Upper lobe of right lung (tissue), 1 donor: Measurements from ENCODE around the gene STK39. TPM values are rescaled to one million over a fixed set of nuclear protein-coding genes. Genes with fewer than 3 reads are reported as not detected.

Experiments
- ATAC-seq: fragments of 200-7000 bp; cut with Tn5 transposase; one replicate; pipeline ENCODE4 v1.9.1; 2020; ENCODE audit warnings: mild to moderate bottlenecking, moderate library complexity
- DNase-seq: peaks from one replicate; pipeline ENCODE4 v3.0.0-alpha.2; 2020
- H3K27ac ChIP-seq: fragments of 200-600 bp; one replicate; pipeline ENCODE4 v1.8.0; 2022
- H3K27me3 ChIP-seq: fragments of 200-600 bp; one replicate; pipeline ENCODE4 v1.8.0; 2022; ENCODE audit warnings: mild to moderate bottlenecking
- H3K36me3 ChIP-seq: fragments of 200-600 bp; one replicate; pipeline ENCODE4 v1.8.0; 2022
- H3K4me1 ChIP-seq: fragments of 200-600 bp; one replicate; pipeline ENCODE4 v1.8.0; 2022
- H3K4me3 ChIP-seq: fragments of 200-600 bp; one replicate; pipeline ENCODE4 v1.8.0; 2022; ENCODE audit warnings: mild to moderate bottlenecking
- H3K9me3 ChIP-seq: fragments of 200-600 bp; one replicate; pipeline ENCODE4 v1.8.0; 2022
- CTCF ChIP-seq: fragments of 200-600 bp; IDR thresholded peaks from one replicate; pipeline ENCODE4 v1.8.0; 2022; ENCODE audit warnings: antibody characterized with exemption
- intact Hi-C: fragments of 100-400 bp; cut with DNase I; formaldehyde crosslinking; loops from one replicate; pipeline ENCODE4 v1.11.0; 2022
- total RNA-seq: library from RNA; stranded (reverse); fragmentation: NEBNext Ultra II Directional; extraction: Animal tissue kit (Norgen Biotek cat#: 25700); gene quantifications from one replicate; pipeline ENCODE4 v1.2.1, GENCODE V29; 2021
- donor health status: DM: no; HTN: yes; CAD: no; lungs with severe emphysema.

STK39 gene
- total RNA-seq, 1 donor from 2014 or later, result 13.2 TPM

DNA sequence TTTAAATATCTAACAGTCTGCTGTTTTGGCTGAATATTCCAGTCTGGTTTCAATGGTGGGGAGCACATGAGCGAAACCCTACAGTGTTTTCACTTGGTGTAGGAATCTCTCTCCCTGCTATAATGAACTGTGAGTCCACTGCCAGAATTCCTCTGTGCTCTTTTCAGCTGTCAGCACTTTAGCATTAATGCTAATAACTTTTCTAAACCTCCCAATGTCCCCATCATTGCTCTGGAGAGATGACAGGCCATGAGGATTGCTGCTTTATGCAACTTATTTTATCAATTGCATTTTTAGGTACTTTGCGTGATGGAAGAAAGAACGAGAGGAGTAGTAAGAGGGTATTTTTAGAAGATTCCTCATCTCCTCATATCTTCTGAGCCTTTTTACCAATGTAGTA, 25.3 kb downstream of the STK39 start:
- no peak for TF ChIP-seq CTCF
- no peaks in the 10 kb centered on the region for H3K9me3 ChIP-seq
- intact Hi-C loops, result no loop called here
- H3K36me3 ChIP-seq, result no peaks in the 10 kb centered on the region
- no peak overlapping the region for H3K4me3 ChIP-seq
- DNase-seq, result no peak
- H3K27me3 ChIP-seq, result no peaks in the 10 kb centered on the region
- no peak for ATAC-seq
- H3K4me1 ChIP-seq, result no peaks in the 10 kb centered on the region
- no peak overlapping the region for H3K27ac ChIP-seq

DNA sequence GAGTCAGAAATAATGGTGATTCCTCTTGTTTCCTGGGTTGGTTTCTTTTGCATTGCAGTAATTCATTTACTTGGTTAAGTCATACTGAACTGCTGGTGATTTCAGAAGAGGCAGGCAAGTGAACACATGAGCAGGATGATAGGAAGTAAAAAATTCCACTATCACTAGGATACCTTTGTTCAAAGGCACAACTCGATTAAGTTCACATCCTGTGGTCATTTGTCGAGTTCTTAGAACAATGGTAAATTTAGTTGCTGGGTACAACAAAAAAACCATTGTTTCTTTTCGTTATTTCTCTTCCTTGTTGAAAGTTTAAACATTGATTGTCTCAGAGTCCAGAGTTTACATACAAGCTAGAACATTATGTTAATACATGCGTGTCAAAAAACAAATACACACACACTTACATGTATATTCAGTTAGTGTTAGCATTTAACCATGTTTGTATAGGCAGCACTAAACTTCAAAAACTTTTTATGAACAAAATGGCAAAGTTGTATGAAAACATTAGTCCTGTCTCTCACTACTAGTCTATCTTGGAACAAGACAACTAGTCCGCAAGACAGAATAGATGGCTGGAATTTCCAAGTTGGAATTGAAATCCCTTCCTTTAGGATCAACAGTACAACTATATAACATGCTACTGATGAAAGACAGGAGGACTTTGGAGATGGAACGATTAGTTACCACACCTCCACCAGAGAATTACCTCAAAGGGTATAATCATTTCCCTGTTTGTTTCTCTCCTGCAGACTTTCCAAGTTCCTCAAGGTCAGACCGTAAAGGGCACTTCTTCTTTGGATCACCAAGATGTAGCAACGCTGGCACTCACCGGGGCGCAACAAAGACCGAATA, 26.2 kb downstream of the STK39 start:
- H3K9me3 ChIP-seq, result no peaks in the 10 kb centered on the region
- H3K4me3 ChIP-seq, result no peak overlapping the region
- H3K4me1 ChIP-seq, result no peaks in the 10 kb centered on the region
- intact Hi-C loops, result no loop called here
- no peak for DNase-seq
- no peak overlapping the region for H3K27ac ChIP-seq
- no peaks in the 10 kb centered on the region for H3K27me3 ChIP-seq
- no peak for TF ChIP-seq CTCF
- no peaks in the 10 kb centered on the region for H3K36me3 ChIP-seq
- ATAC-seq, result no peak

DNA sequence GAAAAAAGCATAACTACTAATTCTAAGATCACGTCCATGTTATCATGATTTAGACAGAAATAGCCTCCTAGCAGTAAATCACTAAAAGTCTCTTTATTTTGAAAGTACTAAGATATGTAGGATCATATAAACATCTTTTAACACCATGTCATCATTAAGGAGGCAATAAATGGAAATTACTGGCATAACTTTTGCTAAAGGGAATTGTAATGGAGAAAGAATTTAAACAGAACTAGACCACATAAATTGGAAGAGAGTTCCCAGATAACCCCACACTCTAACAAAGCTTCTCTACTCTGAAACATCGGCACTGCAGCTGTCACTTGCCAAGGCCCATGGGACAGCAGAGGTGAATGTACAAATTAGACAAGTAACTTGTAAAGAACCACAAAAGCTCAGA, 29.5 kb downstream of the STK39 start:
- Histone ChIP-seq H3K36me3 (no peaks in the 10 kb centered on the region), H3K27ac (no peak overlapping the region), H3K27me3 (no peaks in the 10 kb centered on the region), H3K9me3 (no peaks in the 10 kb centered on the region), H3K4me1 (no peaks in the 10 kb centered on the region), H3K4me3 (no peak overlapping the region)
- intact Hi-C loops, result no loop called here
- TF ChIP-seq CTCF, result no peak
- DNase-seq, result no peak
- ATAC-seq, result no peak

DNA sequence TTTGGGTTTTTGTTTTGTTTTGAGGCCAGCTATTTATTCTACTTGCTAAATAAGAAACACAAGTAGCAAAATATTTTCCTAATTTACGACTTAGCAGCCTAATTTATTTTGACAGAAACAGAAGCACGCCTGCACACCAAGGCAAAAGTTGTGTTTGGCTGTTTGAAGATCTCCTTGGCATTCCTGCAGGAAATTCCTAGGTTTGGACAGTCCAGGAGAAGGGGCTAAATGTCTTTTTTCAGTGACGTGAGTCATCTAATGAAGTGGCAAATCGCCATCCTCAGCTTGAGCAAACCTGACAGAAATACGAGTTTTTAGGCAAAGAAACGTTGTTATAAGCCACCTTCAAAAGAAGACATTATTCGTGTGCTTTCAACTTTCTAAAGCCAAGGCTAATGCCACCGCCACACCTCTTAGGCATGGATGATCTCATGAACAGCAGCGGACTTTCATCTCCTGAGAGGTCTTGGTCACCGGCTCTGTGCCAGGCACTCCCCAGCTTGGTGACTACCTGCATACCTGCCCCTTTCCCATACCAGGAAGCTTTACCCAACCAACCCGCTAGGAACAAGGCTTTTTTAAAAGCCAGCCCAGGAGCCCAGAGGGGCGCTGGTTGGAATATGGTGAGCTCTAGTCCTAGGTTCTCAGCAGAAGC, 30.9 kb downstream of the STK39 start:
- Histone ChIP-seq H3K4me1 (peaks cover 4% of the 10 kb centered on the region), H3K4me3 (no peak overlapping the region), H3K27ac (no peak overlapping the region), H3K9me3 (no peaks in the 10 kb centered on the region), H3K27me3 (no peaks in the 10 kb centered on the region), H3K36me3 (no peaks in the 10 kb centered on the region)
- TF ChIP-seq CTCF, result no peak
- ATAC-seq, result no peak
- no peak for DNase-seq
- intact Hi-C loops, result no loop called here

DNA sequence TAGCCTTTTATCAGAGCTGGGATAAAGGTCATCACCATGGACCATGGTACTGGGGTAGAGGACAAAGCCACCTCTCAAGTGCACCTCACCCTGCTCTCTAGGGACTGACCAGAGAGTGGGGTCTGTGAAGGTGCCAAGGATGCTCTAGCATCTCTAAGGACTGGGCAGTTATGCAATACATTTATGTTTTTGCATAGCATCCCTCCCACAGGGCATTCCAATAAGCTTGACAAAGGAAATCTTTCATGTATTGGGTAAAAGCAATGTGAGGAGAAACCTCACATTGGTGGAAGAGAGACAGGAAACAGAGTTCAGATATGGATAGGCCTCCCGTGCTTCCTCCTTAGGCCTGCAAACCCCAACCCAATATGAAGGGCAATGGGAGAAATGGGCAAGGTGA, 31.6 kb downstream of the STK39 start:
- H3K36me3 ChIP-seq, result no peaks in the 10 kb centered on the region
- H3K4me1 ChIP-seq, result peaks cover 8% of the 10 kb centered on the region
- H3K9me3 ChIP-seq, result no peaks in the 10 kb centered on the region
- TF ChIP-seq CTCF, result no peak
- no peaks in the 10 kb centered on the region for H3K27me3 ChIP-seq
- H3K4me3 ChIP-seq, result no peak overlapping the region
- intact Hi-C loops, result no loop called here
- no peak overlapping the region for H3K27ac ChIP-seq
- DNase-seq, result no peak
- ATAC-seq, result no peak
